Liver (tissue), 3 donors: ENCODE results near the gene DRAXIN.

ENCODE experiments used
- ATF3 ChIP-seq: IDR thresholded peaks from 2 replicates; pipeline ENCODE4 v1.6.1; 2016; ENCODE audit warnings: antibody characterized with exemption
- CTCF ChIP-seq: fragments of 150-350 bp; IDR thresholded peaks from 2 replicates; pipeline ENCODE4 v1.5.1; 2017; ENCODE audit warnings: improper control_type of control experiment, low read depth, low read length; ENCODE audit not compliant: missing input control
- HNF4G ChIP-seq: IDR thresholded peaks from 2 replicates; pipeline ENCODE4 v1.6.1; 2016; ENCODE audit warnings: antibody characterized with exemption
- JUND ChIP-seq, 2 donors: IDR thresholded peaks; 2 replicates each; pipeline ENCODE4 v1.6.1; 2016; ENCODE audit warnings: antibody characterized with exemption in 2 of 2
- MAX ChIP-seq: IDR thresholded peaks from 2 replicates; pipeline ENCODE4 v1.6.1; 2016; ENCODE audit warnings: antibody characterized with exemption
- REST ChIP-seq: IDR thresholded peaks from 2 replicates; pipeline ENCODE4 v1.6.1; 2016; ENCODE audit warnings: antibody characterized with exemption, mild to moderate bottlenecking
- YY1 ChIP-seq: IDR thresholded peaks from 2 replicates; pipeline ENCODE4 v1.6.1; 2016; ENCODE audit warnings: antibody characterized with exemption, mild to moderate bottlenecking
- donor health status: healthy.
- donor health status: healthy.

GRCh38 chr1:11695861-11696260 lies 4.4 kb downstream of the DRAXIN start:
- no peak for TF ChIP-seq MAX
- TF ChIP-seq CTCF = no peak
- no peak for TF ChIP-seq ATF3
- TF ChIP-seq REST = no peak
- TF ChIP-seq HNF4G = no peak
- no peak for TF ChIP-seq YY1
- no peak for TF ChIP-seq JUND (IDR thresholded peaks at IDR 0.05)
